Gastrocnemius medialis (tissue), 4 donors: ENCODE measurements around the gene OR8B3. TPM values are rescaled to one million over a fixed set of nuclear protein-coding genes. Genes with fewer than 3 reads are reported as not detected.

Experiments
- ATAC-seq, 2 donors: fragments of 150-250 bp; one replicate each; pipeline ENCODE4 v1.9.1; 2016
- DNase-seq, 2 donors: peaks; one replicate each; pipeline ENCODE4 v3.0.0-alpha.2; 2019
- H3K27ac ChIP-seq, 4 donors: fragments of 200-600 bp; sonication (generic); 1 replicate in 1 of 4; 2 replicates in 3 of 4; pipeline ENCODE4 v1.5.1; 2016 to 2018; ENCODE audit warnings: mild to moderate bottlenecking in 2 of 4, moderate library complexity in 1 of 4
- H3K27me3 ChIP-seq, 3 donors: fragments of 200-600 bp; sonication (generic) in 2 of 3; 1 replicate in 1 of 3; 2 replicates in 2 of 3; pipeline versions ENCODE4 v1.5.1 to v1.6.0; 2016 to 2019; ENCODE audit warnings: mild to moderate bottlenecking in 1 of 3, moderate library complexity in 1 of 3
- H3K36me3 ChIP-seq, 2 donors: fragments of 200-600 bp; sonication (generic) in 1 of 2; one replicate each; pipeline ENCODE4 v1.5.1; 2017 to 2018
- H3K4me1 ChIP-seq, 2 donors: fragments of 200-600 bp; sonication (generic) in 1 of 2; one replicate each; pipeline ENCODE4 v1.5.1; 2016 to 2017; ENCODE audit warnings: mild to moderate bottlenecking in 2 of 2
- H3K4me3 ChIP-seq, 4 donors: fragments of 200-600 bp; sonication (generic) in 3 of 4; 1 replicate in 1 of 4; 2 replicates in 3 of 4; pipeline ENCODE4 v1.5.1; 2016 to 2019; ENCODE audit warnings: mild to moderate bottlenecking in 2 of 4
- H3K9me3 ChIP-seq, 3 donors: fragments of 200-600 bp; sonication (generic) in 2 of 3; 1 replicate in 1 of 3; 2 replicates in 2 of 3; pipeline ENCODE4 v1.5.1; 2016 to 2019
- POLR2A ChIP-seq, 2 donors: fragments of 450-650 bp; IDR thresholded peaks; one replicate each; pipeline ENCODE4 v1.6.1; 2017; ENCODE audit warnings: antibody characterized with exemption in 2 of 2, mild to moderate bottlenecking in 2 of 2, moderate library complexity in 2 of 2
- in situ Hi-C, 4 donors: fragments of 200-750 bp; cut with MboI; loops; one replicate each; pipeline versions ENCODE4 v1.15.0 to v1.8.0; 2017; ENCODE audit warnings: low sequenced_read_pairs in 4 of 4
- intact Hi-C: fragments of 100-400 bp; cut with DNase I; formaldehyde crosslinking; loops from one replicate; pipeline ENCODE4 v1.15.1; 2023; ENCODE audit warnings: low total_unique reads
- total RNA-seq, 4 donors: library from RNA; depleted of rRNA; stranded (reverse); fragments of >200 nt; gene quantifications; one replicate each; pipeline versions ENCODE4 v1.1.0 to v1.2.3, GENCODE V29; 2016
- TF ChIP-seq, protein P1 (sequence below), 5 experiments: fragments of 450-650 bp in 3 of 5; fragments of 200-600 bp in 2 of 5; sonication (generic) in 2 of 5; IDR thresholded peaks in 4 of 5; conservative IDR thresholded peaks in 1 of 5; 1 replicate in 4 of 5; 2 replicates in 1 of 5; pipeline ENCODE4 v1.5.1; 2016 to 2019; ENCODE audit warnings: antibody characterized with exemption in 5 of 5, mild to moderate bottlenecking in 3 of 5, moderate library complexity in 3 of 5

Gene OR8B3
- total RNA-seq, 4 donors from 2014 or later: not detected

DNA sequence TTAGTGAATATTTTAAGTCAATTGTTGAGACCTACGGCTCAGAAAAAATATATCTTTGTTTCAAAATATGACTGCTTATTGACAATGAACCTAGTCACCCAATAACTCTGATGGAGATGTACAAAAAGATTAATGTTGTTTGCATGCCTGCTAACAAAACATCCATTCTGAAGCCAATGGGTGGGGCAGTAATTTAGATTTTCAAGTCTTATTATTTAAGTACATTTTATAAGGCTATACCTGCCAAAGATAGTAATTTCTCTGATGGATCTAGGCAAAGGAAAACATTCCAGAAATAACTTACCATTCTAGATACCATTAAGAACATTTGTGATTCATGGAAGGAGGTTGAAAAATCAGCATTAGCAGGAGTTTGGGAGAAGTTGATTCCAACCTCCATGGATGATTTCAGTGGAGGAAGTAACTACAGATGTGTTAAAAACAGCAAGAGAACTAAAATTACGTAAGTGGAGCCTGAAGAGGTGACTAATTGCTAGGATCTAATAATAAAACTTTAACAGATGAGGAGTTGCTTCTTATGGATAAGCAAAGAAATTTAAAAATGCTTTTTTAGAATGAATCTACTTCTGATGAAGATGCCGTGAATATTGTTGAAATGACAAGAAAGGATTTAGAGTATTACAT is 52.4 kb downstream of the OR8B3 start:
- Histone ChIP-seq H3K9me3 (no peaks in the 10 kb centered on the region), H3K4me1 (no peaks in the 10 kb centered on the region), H3K4me3 (no peak overlapping the region), H3K27ac (no peak overlapping the region), H3K36me3 (no peaks in the 10 kb centered on the region), H3K27me3 (no peaks in the 10 kb centered on the region)
- ATAC-seq: no peak
- intact Hi-C loops: no loop called here
- in situ Hi-C loops: no loop called here
- no peak for DNase-seq
- TF ChIP-seq POLR2A (IDR thresholded peaks at IDR 0.05): no peak
- TF ChIP-seq, protein P1, sequence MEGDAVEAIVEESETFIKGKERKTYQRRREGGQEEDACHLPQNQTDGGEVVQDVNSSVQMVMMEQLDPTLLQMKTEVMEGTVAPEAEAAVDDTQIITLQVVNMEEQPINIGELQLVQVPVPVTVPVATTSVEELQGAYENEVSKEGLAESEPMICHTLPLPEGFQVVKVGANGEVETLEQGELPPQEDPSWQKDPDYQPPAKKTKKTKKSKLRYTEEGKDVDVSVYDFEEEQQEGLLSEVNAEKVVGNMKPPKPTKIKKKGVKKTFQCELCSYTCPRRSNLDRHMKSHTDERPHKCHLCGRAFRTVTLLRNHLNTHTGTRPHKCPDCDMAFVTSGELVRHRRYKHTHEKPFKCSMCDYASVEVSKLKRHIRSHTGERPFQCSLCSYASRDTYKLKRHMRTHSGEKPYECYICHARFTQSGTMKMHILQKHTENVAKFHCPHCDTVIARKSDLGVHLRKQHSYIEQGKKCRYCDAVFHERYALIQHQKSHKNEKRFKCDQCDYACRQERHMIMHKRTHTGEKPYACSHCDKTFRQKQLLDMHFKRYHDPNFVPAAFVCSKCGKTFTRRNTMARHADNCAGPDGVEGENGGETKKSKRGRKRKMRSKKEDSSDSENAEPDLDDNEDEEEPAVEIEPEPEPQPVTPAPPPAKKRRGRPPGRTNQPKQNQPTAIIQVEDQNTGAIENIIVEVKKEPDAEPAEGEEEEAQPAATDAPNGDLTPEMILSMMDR (IDR thresholded peaks at IDR 0.05 in 4 of 5, conservative IDR thresholded peaks at IDR 0.05 in 1 of 5): no peak

Other genes with a start within 250 kb of the OR8B3 start
- not detected for gene OR10D3, start 215.7 kb downstream of the OR8B3 start, total RNA-seq
- gene OR8G1, start 157.9 kb downstream of the OR8B3 start, total RNA-seq: not detected
- not detected for gene OR8G5, start 142.6 kb downstream of the OR8B3 start, total RNA-seq
- not detected for gene OR8D1, start 85.1 kb downstream of the OR8B3 start, total RNA-seq
- not detected for gene OR8D2, start 78.8 kb downstream of the OR8B3 start, total RNA-seq
- not detected for gene OR8B2, start 14.5 kb downstream of the OR8B3 start, total RNA-seq
- gene OR8B4, start 25.8 kb upstream of the OR8B3 start, total RNA-seq: not detected
- not detected for gene OR8B8, start 46.7 kb upstream of the OR8B3 start, total RNA-seq
- not detected for gene OR8B12, start 144.6 kb upstream of the OR8B3 start, total RNA-seq
- gene OR8A1, start 171.0 kb upstream of the OR8B3 start, total RNA-seq: not detected
- gene PANX3, start 212.4 kb upstream of the OR8B3 start, total RNA-seq: not detected
- 10 to 100 TPM; 20.8 to 42.3 (median 25.6) TPM for gene TBRG1, start 223.8 kb upstream of the OR8B3 start, total RNA-seq